GM03348 (cell line): ENCODE measurements around the gene HIP1.
"Not testable (repeated sequence)": the region's sequence is repeated elsewhere in the genome, so short reads cannot be mapped to it uniquely, and the experiment has no call there.

Experiments
- DNase-seq: peaks from one replicate; pipeline ENCODE4 v3.0.0; 2012; ENCODE audit warnings: low spot score

Gene HIP1

GRCh38 chr7:75738975-75739795 lies 444 bp upstream of the HIP1 start:
- DNase-seq, result peak; percentile 100

GRCh38 chr7:75737856-75738603 lies 711 bp downstream of the HIP1 start:
- DNase-seq, result peak; percentile 38

GRCh38 chr7:75735581-75736350 lies 3.0 kb downstream of the HIP1 start:
- no peak for DNase-seq

GRCh38 chr7:75734586-75735458 lies 3.9 kb downstream of the HIP1 start:
- DNase-seq, result peak; percentile 37

- peak; percentile 89 for DNase-seq
Measured at GRCh38 chr7:75732764-75733630, 5.7 kb downstream of the HIP1 start.

GRCh38 chr7:75732016-75732521 lies 6.7 kb downstream of the HIP1 start:
- no peak for DNase-seq

- no peak for DNase-seq
Measured at GRCh38 chr7:75729851-75730274, 8.9 kb downstream of the HIP1 start.

GRCh38 chr7:75727881-75728593 lies 10.7 kb downstream of the HIP1 start:
- DNase-seq, result peak; percentile 47

- DNase-seq, result not testable (repeated sequence)
Measured at GRCh38 chr7:75727351-75727750, 11.4 kb downstream of the HIP1 start.

- no peak for DNase-seq
Measured at GRCh38 chr7:75725306-75725705, 13.4 kb downstream of the HIP1 start.

- no peak for DNase-seq
Measured at GRCh38 chr7:75723444-75723843, 15.3 kb downstream of the HIP1 start.

GRCh38 chr7:75722373-75722772 lies 16.4 kb downstream of the HIP1 start:
- DNase-seq, result no peak

GRCh38 chr7:75721922-75722321 lies 16.8 kb downstream of the HIP1 start:
- not testable (repeated sequence) for DNase-seq

GRCh38 chr7:75721426-75721825 lies 17.3 kb downstream of the HIP1 start:
- DNase-seq, result no peak

- no peak for DNase-seq
Measured at GRCh38 chr7:75719626-75720025, 19.1 kb downstream of the HIP1 start.

GRCh38 chr7:75718390-75719031 lies 20.2 kb downstream of the HIP1 start:
- no peak for DNase-seq

- not testable (repeated sequence) for DNase-seq
Measured at GRCh38 chr7:75717746-75718145, 21.0 kb downstream of the HIP1 start.

- DNase-seq, result peak; percentile 70
Measured at GRCh38 chr7:75716992-75717626, 21.6 kb downstream of the HIP1 start.

GRCh38 chr7:75715864-75716263 lies 22.9 kb downstream of the HIP1 start:
- DNase-seq, result no peak
